Tibial nerve (tissue), 4 donors: Measurements from ENCODE around the gene LETM1. TPM values are rescaled to one million over a fixed set of nuclear protein-coding genes. Genes with fewer than 3 reads are reported as not detected.

ENCODE experiments used
- DNase-seq, 2 donors: peaks; one replicate each; pipeline ENCODE4 v3.0.0-alpha.2; 2019; ENCODE audit warnings: low spot score in 2 of 2
- H3K27ac ChIP-seq, 4 donors: fragments of 200-600 bp; sonication (generic) in 3 of 4; one replicate each; pipeline ENCODE4 v1.5.1; 2017 to 2019; ENCODE audit warnings: mild to moderate bottlenecking in 1 of 4
- H3K27me3 ChIP-seq, 2 donors: fragments of 200-600 bp; sonication (generic) in 1 of 2; one replicate each; pipeline versions ENCODE4 v1.5.1 to v1.6.0; 2017 to 2019
- H3K36me3 ChIP-seq, 3 donors: fragments of 200-600 bp; sonication (generic); one replicate each; pipeline ENCODE4 v1.5.1; 2018 to 2019
- H3K4me1 ChIP-seq, 4 donors: fragments of 200-600 bp; sonication (generic) in 3 of 4; one replicate each; pipeline ENCODE4 v1.5.1; 2017 to 2019
- H3K4me3 ChIP-seq, 4 donors: fragments of 200-600 bp; sonication (generic) in 3 of 4; one replicate each; pipeline ENCODE4 v1.5.1; 2017 to 2019; ENCODE audit warnings: mild to moderate bottlenecking in 1 of 4, moderate library complexity in 1 of 4
- H3K9me3 ChIP-seq, 4 donors: fragments of 200-600 bp; sonication (generic) in 3 of 4; one replicate each; pipeline ENCODE4 v1.5.1; 2017 to 2019
- CTCF ChIP-seq, 5 experiments: fragments of 200-600 bp in 3 of 5; fragments of 450-650 bp in 2 of 5; sonication (generic) in 3 of 5; IDR thresholded peaks; one replicate each; pipeline ENCODE4 v1.5.1; 2016 to 2019; ENCODE audit warnings: antibody characterized with exemption in 5 of 5, mild to moderate bottlenecking in 3 of 5, moderate library complexity in 2 of 5
- EP300 ChIP-seq, 2 donors: sonication (generic); formaldehyde crosslinking; IDR thresholded peaks; one replicate each; pipeline ENCODE4 v1.6.1; 2017; ENCODE audit warnings: antibody characterized with exemption in 2 of 2, mild to moderate bottlenecking in 1 of 2
- POLR2A ChIP-seq, 2 donors: fragments of 450-650 bp; IDR thresholded peaks; one replicate each; pipeline ENCODE4 v1.6.1; 2017; ENCODE audit warnings: antibody characterized with exemption in 2 of 2, mild to moderate bottlenecking in 2 of 2, moderate library complexity in 2 of 2
- WGBS, 2 donors: methylation state at CpG; one replicate each; pipeline ENCODE4 v1.1.5; 2018; 5-methylcytosine and 5-hydroxymethylcytosine counted together
- total RNA-seq, 4 donors: library from RNA; depleted of rRNA; stranded (reverse); fragments of >200 nt; gene quantifications; one replicate each; pipeline ENCODE4 v1.1.0, GENCODE V29; 2016

The LETM1 gene
- total RNA-seq, 4 donors from 2014 or later, result 53.5 to 85.5 (median 68.6) TPM

- Histone ChIP-seq H3K9me3 (no peaks in the 10 kb centered on the region), H3K27me3 (no peaks in the 10 kb centered on the region), H3K4me1 (no peaks in the 10 kb centered on the region), H3K4me3 (no peak overlapping the region), H3K27ac (no peak overlapping the region), H3K36me3 (peaks cover 0 to 11% (median 10%) of the 10 kb centered on the region in 3 donors)
- no peak for DNase-seq
- TF ChIP-seq POLR2A (IDR thresholded peaks at IDR 0.05) (no peak), CTCF (IDR thresholded peaks at IDR 0.05) (no peak), EP300 (IDR thresholded peaks at IDR 0.05) (no peak)
- WGBS, 2 donors, result 89 to 91% methylated on average over 6 of the region's 6 CpGs
Observed at GRCh38 chr4:1896658-1896991, 40.7 kb upstream of the LETM1 start.

GRCh38 chr4:1895971-1896657 lies 40.2 kb upstream of the LETM1 start:
- WGBS, 2 donors, result 93 to 94% methylated on average over 8 of the region's 8 CpGs
- no peak for DNase-seq
- peaks cover 0 to 6% (median 4%) of the 10 kb centered on the region in 3 donors for H3K36me3 ChIP-seq
- no peaks in the 10 kb centered on the region for H3K27me3 ChIP-seq
- H3K27ac ChIP-seq, result no peak overlapping the region
- no peaks in the 10 kb centered on the region for H3K9me3 ChIP-seq
- H3K4me1 ChIP-seq, result no peaks in the 10 kb centered on the region
- no peak for TF ChIP-seq EP300 (IDR thresholded peaks at IDR 0.05)
- TF ChIP-seq POLR2A (IDR thresholded peaks at IDR 0.05), result no peak
- TF ChIP-seq CTCF (IDR thresholded peaks at IDR 0.05), result no peak
- H3K4me3 ChIP-seq, result no peak overlapping the region

- Histone ChIP-seq H3K4me3 (no peak overlapping the region), H3K27ac (no peak overlapping the region), H3K27me3 (no peaks in the 10 kb centered on the region), H3K9me3 (no peaks in the 10 kb centered on the region), H3K4me1 (no peaks in the 10 kb centered on the region), H3K36me3 (no peaks in the 10 kb centered on the region)
- DNase-seq, result no peak
- no peak for TF ChIP-seq POLR2A (IDR thresholded peaks at IDR 0.05)
- TF ChIP-seq EP300 (IDR thresholded peaks at IDR 0.05), result no peak
- TF ChIP-seq CTCF (IDR thresholded peaks at IDR 0.05), result no peak
- WGBS, 2 donors, result 92 to 94% methylated on average over 11 of the region's 11 CpGs
Observed at GRCh38 chr4:1890979-1891570, 35.1 kb upstream of the LETM1 start.

GRCh38 chr4:1887052-1887451 lies 31.1 kb upstream of the LETM1 start:
- no peaks in the 10 kb centered on the region for H3K27me3 ChIP-seq
- 52 to 58% methylated on average over 2 of the region's 2 CpGs for WGBS, 2 donors
- H3K36me3 ChIP-seq, result no peaks in the 10 kb centered on the region
- no peaks in the 10 kb centered on the region for H3K9me3 ChIP-seq
- no peaks in the 10 kb centered on the region for H3K4me1 ChIP-seq
- no peak overlapping the region for H3K4me3 ChIP-seq
- H3K27ac ChIP-seq, result no peak overlapping the region
- no peak for DNase-seq
- no peak for TF ChIP-seq EP300 (IDR thresholded peaks at IDR 0.05)
- TF ChIP-seq CTCF (IDR thresholded peaks at IDR 0.05), result no peak
- no peak for TF ChIP-seq POLR2A (IDR thresholded peaks at IDR 0.05)

- WGBS, 2 donors, result 79 to 96% methylated on average over 2 of the region's 2 CpGs
- DNase-seq, result no peak
- Histone ChIP-seq H3K27me3 (no peaks in the 10 kb centered on the region), H3K4me1 (no peaks in the 10 kb centered on the region), H3K27ac (no peak overlapping the region), H3K9me3 (no peaks in the 10 kb centered on the region), H3K36me3 (no peaks in the 10 kb centered on the region), H3K4me3 (no peak overlapping the region)
- TF ChIP-seq POLR2A (IDR thresholded peaks at IDR 0.05), result no peak
Observed at GRCh38 chr4:1885414-1885813, 29.5 kb upstream of the LETM1 start.
